H9 (cell line): ENCODE data around the gene CDO1. TPM values are rescaled to one million over a fixed set of nuclear protein-coding genes. Genes with fewer than 3 reads are reported as not detected.

ENCODE experiments used
- DNase-seq: peaks from one replicate; pipeline ENCODE4 v3.0.0-alpha.2; 2017
- H2AFZ ChIP-seq: one replicate; pipeline ENCODE4 v1.6.1; 2013; ENCODE audit warnings: mild to moderate bottlenecking, low read length, control low read depth, moderate library complexity
- H2AK5ac ChIP-seq: 2 replicates; pipeline ENCODE4 v1.6.1; 2013; ENCODE audit warnings: low read length, control low read depth, mixed read lengths; ENCODE audit not compliant: insufficient read length
- H2BK120ac ChIP-seq: one replicate; pipeline ENCODE4 v1.6.1; 2013; ENCODE audit warnings: low read depth, mild to moderate bottlenecking, low read length, control low read depth, inconsistent platforms; ENCODE audit not compliant: poor library complexity, severe bottlenecking
- H2BK12ac ChIP-seq: 2 replicates; pipeline ENCODE4 v1.6.1; 2013; ENCODE audit warnings: low read length, control low read depth, mixed read lengths, low read depth; ENCODE audit not compliant: insufficient read length
- H2BK15ac ChIP-seq: 2 replicates; pipeline ENCODE4 v1.6.1; 2013; ENCODE audit warnings: low read depth, low read length, control low read depth
- H2BK20ac ChIP-seq: one replicate; pipeline ENCODE4 v1.6.1; 2013; ENCODE audit warnings: low read depth, mild to moderate bottlenecking, low read length, control low read depth, inconsistent platforms; ENCODE audit not compliant: poor library complexity, severe bottlenecking
- H2BK5ac ChIP-seq: 2 replicates; pipeline ENCODE4 v1.6.1; 2013; ENCODE audit warnings: low read length, control low read depth, mixed read lengths; ENCODE audit not compliant: insufficient read length
- H3K14ac ChIP-seq: 2 replicates; pipeline ENCODE4 v1.6.1; 2013; ENCODE audit warnings: low read length, control low read depth; ENCODE audit not compliant: insufficient read depth
- H3K18ac ChIP-seq: 2 replicates; pipeline ENCODE4 v1.6.1; 2013; ENCODE audit warnings: low read depth, mild to moderate bottlenecking, mixed read lengths, low read length, control low read depth; ENCODE audit not compliant: insufficient read length
- H3K23ac ChIP-seq: 2 replicates; pipeline ENCODE4 v1.6.1; 2013; ENCODE audit warnings: low read length, control low read depth, mixed read lengths, low read depth; ENCODE audit not compliant: insufficient read length
- H3K23me2 ChIP-seq: 2 replicates; pipeline ENCODE4 v1.6.1; 2013; ENCODE audit warnings: low read depth, mild to moderate bottlenecking, mixed read lengths, low read length, control low read depth; ENCODE audit not compliant: insufficient read length, poor library complexity, severe bottlenecking
- H3K27ac ChIP-seq: 2 replicates; pipeline ENCODE4 v1.5.1; 2013; ENCODE audit warnings: low read length, control low read depth, mixed read lengths, low read depth; ENCODE audit not compliant: insufficient read length
- H3K27me3 ChIP-seq: 2 replicates; pipeline ENCODE4 v1.6.1; 2013; ENCODE audit warnings: low read length, control low read depth, inconsistent platforms; ENCODE audit not compliant: insufficient read depth
- H3K4ac ChIP-seq: 2 replicates; pipeline ENCODE4 v1.6.1; 2013; ENCODE audit warnings: low read depth, mild to moderate bottlenecking, control low read depth, inconsistent platforms, low read length, moderate library complexity
- H3K4me1 ChIP-seq: 2 replicates; pipeline ENCODE4 v1.6.1; 2013; ENCODE audit warnings: low read length, control low read depth, inconsistent platforms; ENCODE audit not compliant: insufficient read depth
- H3K4me2 ChIP-seq: 2 replicates; pipeline ENCODE4 v1.6.1; 2013; ENCODE audit warnings: low read length, control low read depth, mixed read lengths; ENCODE audit not compliant: insufficient read length, insufficient read depth
- H3K56ac ChIP-seq: 2 replicates; pipeline ENCODE4 v1.6.1; 2013; ENCODE audit warnings: low read depth, mild to moderate bottlenecking, mixed read lengths, low read length, control low read depth; ENCODE audit not compliant: insufficient read length
- H3K79me1 ChIP-seq: 2 replicates; pipeline ENCODE4 v1.6.1; 2013; ENCODE audit warnings: low read depth, mild to moderate bottlenecking, moderate library complexity, low read length, control low read depth, inconsistent platforms; ENCODE audit not compliant: insufficient read depth, poor library complexity, severe bottlenecking
- H3K79me2 ChIP-seq: 2 replicates; pipeline ENCODE4 v1.6.1; 2013; ENCODE audit warnings: low read length, control low read depth, inconsistent platforms; ENCODE audit not compliant: insufficient read depth
- H3K9ac ChIP-seq: 2 replicates; pipeline ENCODE4 v1.6.1; 2013; ENCODE audit warnings: low read length, control low read depth, mixed read lengths; ENCODE audit not compliant: insufficient read length; ENCODE audit errors: extremely low read depth
- H3K9me3 ChIP-seq: one replicate; pipeline ENCODE4 v1.6.1; 2013; ENCODE audit warnings: low read depth, low read length, inconsistent platforms; ENCODE audit not compliant: control insufficient read depth
- H3T11ph ChIP-seq: one replicate; pipeline ENCODE4 v1.6.1; 2013; ENCODE audit warnings: mild to moderate bottlenecking, low read length, control low read depth, inconsistent platforms
- H4K20me1 ChIP-seq: one replicate; pipeline ENCODE4 v1.6.1; 2013; ENCODE audit not compliant: control insufficient read depth, insufficient read length, insufficient read depth
- H4K5ac ChIP-seq: 2 replicates; pipeline ENCODE4 v1.6.1; 2013; ENCODE audit warnings: low read depth, mild to moderate bottlenecking, mixed read lengths, low read length, control low read depth; ENCODE audit not compliant: insufficient read length
- H4K8ac ChIP-seq: replicated peaks from 2 replicates; pipeline ENCODE4 v1.6.1; 2013; ENCODE audit warnings: low read length, control low read depth, mixed read lengths, low read depth; ENCODE audit not compliant: insufficient read length
- H4K91ac ChIP-seq: 2 replicates; pipeline ENCODE4 v1.6.1; 2013; ENCODE audit warnings: low read depth, mild to moderate bottlenecking, moderate library complexity, mixed read lengths, low read length, control low read depth; ENCODE audit not compliant: insufficient read length
- H3K27ac Mint-ChIP-seq, 3 experiments: 2 replicates in 2 of 3; 3 replicates in 1 of 3; pipeline ENCODE4 v1.8.0; 2020 to 2021; ENCODE audit warnings: mixed read lengths in 3 of 3, mild to moderate bottlenecking in 1 of 3, moderate library complexity in 1 of 3
- H3K27me3 Mint-ChIP-seq: 2 replicates; pipeline ENCODE4 v1.8.0; 2021; ENCODE audit warnings: low read depth, mild to moderate bottlenecking, moderate library complexity, mixed read lengths
- H3K36me3 Mint-ChIP-seq, 3 experiments: 2 replicates in 2 of 3; 3 replicates in 1 of 3; pipeline ENCODE4 v1.8.0; 2020 to 2021; ENCODE audit warnings: low read depth in 3 of 3, mixed read lengths in 3 of 3; ENCODE audit not compliant: insufficient read depth in 1 of 3
- H3K4me1 Mint-ChIP-seq, 2 experiments: 2 replicates each; pipeline ENCODE4 v1.8.0; 2020; ENCODE audit warnings: mixed read lengths in 2 of 2
- H3K4me3 Mint-ChIP-seq, 2 experiments: 2 replicates in 1 of 2; 3 replicates in 1 of 2; pipeline ENCODE4 v1.8.0; 2020 to 2021; ENCODE audit warnings: mild to moderate bottlenecking in 2 of 2, mixed read lengths in 2 of 2, moderate library complexity in 1 of 2
- H3K9me3 Mint-ChIP-seq, 2 experiments: 2 replicates in 1 of 2; 3 replicates in 1 of 2; pipeline ENCODE4 v1.8.0; 2020; ENCODE audit warnings: mild to moderate bottlenecking in 2 of 2, mixed read lengths in 2 of 2, moderate library complexity in 1 of 2
- WGBS: extraction: QIAGEN DNeasy Blood & Tissue Kit; methylation state at CpG from one replicate; pipeline ENCODE4 v1.1.7; 2013; ENCODE audit warnings: missing lambda C conversion rate, low lambda C conversion rate, mixed read lengths; ENCODE audit not compliant: insufficient read length; ENCODE audit errors: extremely low coverage; 5-methylcytosine and 5-hydroxymethylcytosine counted together
- total RNA-seq: library from RNA; stranded (reverse); gene quantifications from 2 replicates; pipeline ENCODE4 v1.2.1, GENCODE V29; 2021
- TF ChIP-seq, protein P1 (sequence below): fragments of 200-600 bp; sonication (generic); conservative IDR thresholded peaks from 3 replicates; pipeline ENCODE4 v1.8.0; 2021; ENCODE audit warnings: antibody characterized with exemption, mild to moderate bottlenecking

Gene CDO1
- total RNA-seq, 1 experiment from 2014 or later = 11.2 TPM

- no peak overlapping the region for H2BK15ac ChIP-seq
- no peak overlapping the region for H3K14ac ChIP-seq
- no peak overlapping the region for H2BK5ac ChIP-seq
- Mint-ChIP-seq H3K4me1 (peaks cover 9% of the 10 kb centered on the region in 2 experiments), H3K4me3 (no peak overlapping the region), H3K9me3 (no peaks in the 10 kb centered on the region), H3K36me3 (peaks cover 2 to 11% (median 5%) of the 10 kb centered on the region in 3 experiments; a peak in 4 of 7 replicates), H3K27me3 (no peaks in the 10 kb centered on the region), H3K27ac (no peak overlapping the region)
- no peak overlapping the region for H3K9ac ChIP-seq
- H3K4ac ChIP-seq = no peak overlapping the region
- no peaks in the 10 kb centered on the region for H4K20me1 ChIP-seq
- H3K23ac ChIP-seq = no peak overlapping the region
- no peaks in the 10 kb centered on the region for H3K9me3 ChIP-seq
- DNase-seq = no peak
- TF ChIP-seq, protein P1, sequence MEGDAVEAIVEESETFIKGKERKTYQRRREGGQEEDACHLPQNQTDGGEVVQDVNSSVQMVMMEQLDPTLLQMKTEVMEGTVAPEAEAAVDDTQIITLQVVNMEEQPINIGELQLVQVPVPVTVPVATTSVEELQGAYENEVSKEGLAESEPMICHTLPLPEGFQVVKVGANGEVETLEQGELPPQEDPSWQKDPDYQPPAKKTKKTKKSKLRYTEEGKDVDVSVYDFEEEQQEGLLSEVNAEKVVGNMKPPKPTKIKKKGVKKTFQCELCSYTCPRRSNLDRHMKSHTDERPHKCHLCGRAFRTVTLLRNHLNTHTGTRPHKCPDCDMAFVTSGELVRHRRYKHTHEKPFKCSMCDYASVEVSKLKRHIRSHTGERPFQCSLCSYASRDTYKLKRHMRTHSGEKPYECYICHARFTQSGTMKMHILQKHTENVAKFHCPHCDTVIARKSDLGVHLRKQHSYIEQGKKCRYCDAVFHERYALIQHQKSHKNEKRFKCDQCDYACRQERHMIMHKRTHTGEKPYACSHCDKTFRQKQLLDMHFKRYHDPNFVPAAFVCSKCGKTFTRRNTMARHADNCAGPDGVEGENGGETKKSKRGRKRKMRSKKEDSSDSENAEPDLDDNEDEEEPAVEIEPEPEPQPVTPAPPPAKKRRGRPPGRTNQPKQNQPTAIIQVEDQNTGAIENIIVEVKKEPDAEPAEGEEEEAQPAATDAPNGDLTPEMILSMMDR = no peak
- no peak overlapping the region for H2BK120ac ChIP-seq
- H3K23me2 ChIP-seq = no peaks in the 10 kb centered on the region
- no peak overlapping the region for H3K4me2 ChIP-seq
- H3K27me3 ChIP-seq = no peaks in the 10 kb centered on the region
- H3K4me1 ChIP-seq = no peaks in the 10 kb centered on the region
- no peaks in the 10 kb centered on the region for H3K79me2 ChIP-seq
- no peak overlapping the region for H4K5ac ChIP-seq
- no peaks in the 10 kb centered on the region for H3K79me1 ChIP-seq
- no peak overlapping the region for H3K56ac ChIP-seq
- H4K91ac ChIP-seq = no peak overlapping the region
- no peak overlapping the region for H3K27ac ChIP-seq
- no CpG with 5 or more reads among the region's 1 CpG for WGBS
- H2BK20ac ChIP-seq = no peak overlapping the region
- H2AK5ac ChIP-seq = no peak overlapping the region
- no peak overlapping the region for H4K8ac ChIP-seq
- H3T11ph ChIP-seq = no peak overlapping the region
- H2AFZ ChIP-seq = no peak overlapping the region
- H2BK12ac ChIP-seq = no peak overlapping the region
- no peak overlapping the region for H3K18ac ChIP-seq
These were observed 14.5 kb downstream of the CDO1 start for GRCh38 chr5:115801984-115802383.
